Esophagus squamous epithelium (tissue), 5 donors: ENCODE measurements around the gene HIVEP1. TPM values are rescaled to one million over a fixed set of nuclear protein-coding genes. Genes with fewer than 3 reads are reported as not detected.

ENCODE experiments used
- DNase-seq: peaks from one replicate; lab custom pipeline; 2025; lab: John Stamatoyannopoulos, UW
- H3K27ac ChIP-seq, 4 donors: fragments of 200-600 bp; sonication (generic); one replicate each; pipeline ENCODE4 v1.5.1; 2016 to 2019; ENCODE audit warnings: mild to moderate bottlenecking in 1 of 4
- H3K27me3 ChIP-seq, 4 donors: fragments of 200-600 bp; sonication (generic); 1 replicate in 3 of 4; 2 replicates in 1 of 4; pipeline versions ENCODE4 v1.5.1 to v1.6.0; 2017 to 2021; ENCODE audit warnings: antibody characterized with exemption in 1 of 4
- H3K36me3 ChIP-seq, 3 donors: fragments of 200-600 bp; sonication (generic); one replicate each; pipeline ENCODE4 v1.5.1; 2016 to 2019
- H3K4me1 ChIP-seq, 3 donors: fragments of 200-600 bp; sonication (generic); one replicate each; pipeline ENCODE4 v1.5.1; 2017 to 2019
- H3K4me3 ChIP-seq, 4 donors: fragments of 200-600 bp; sonication (generic); 1 replicate in 3 of 4; 2 replicates in 1 of 4; pipeline ENCODE4 v1.5.1; 2016 to 2019; ENCODE audit warnings: mild to moderate bottlenecking in 2 of 4, moderate library complexity in 1 of 4
- H3K9me3 ChIP-seq, 3 donors: fragments of 200-600 bp; sonication (generic); one replicate each; pipeline ENCODE4 v1.5.1; 2016 to 2019
- POLR2A ChIP-seq, 4 donors: fragments of 450-650 bp; IDR thresholded peaks; one replicate each; pipeline ENCODE4 v1.6.1; 2017; ENCODE audit warnings: antibody characterized with exemption in 4 of 4, mild to moderate bottlenecking in 4 of 4, moderate library complexity in 3 of 4
- WGBS, 2 donors: methylation state at CpG; one replicate each; pipeline ENCODE4 v1.1.5; 2018; 5-methylcytosine and 5-hydroxymethylcytosine counted together
- intact Hi-C: fragments of 100-400 bp; cut with DNase I; formaldehyde crosslinking; loops from one replicate; pipeline ENCODE4 v1.15.0; 2022
- total RNA-seq, 4 donors: library from RNA; depleted of rRNA; stranded (reverse); fragments of >200 nt; gene quantifications; one replicate each; pipeline ENCODE4 v1.1.0, GENCODE V29; 2016
- TF ChIP-seq, protein P1 (sequence below), 6 experiments: fragments of 450-650 bp in 4 of 6; fragments of 200-600 bp in 2 of 6; sonication (generic) in 2 of 6; IDR thresholded peaks; one replicate each; pipeline ENCODE4 v1.5.1; 2016 to 2019; ENCODE audit warnings: antibody characterized with exemption in 6 of 6, mild to moderate bottlenecking in 4 of 6, moderate library complexity in 4 of 6
- donor health status: DM: yes; HTN: yes; CAD: no.

The HIVEP1 gene
- total RNA-seq, 4 donors from 2014 or later: 11.0 to 22.3 (median 20.7) TPM

DNA sequence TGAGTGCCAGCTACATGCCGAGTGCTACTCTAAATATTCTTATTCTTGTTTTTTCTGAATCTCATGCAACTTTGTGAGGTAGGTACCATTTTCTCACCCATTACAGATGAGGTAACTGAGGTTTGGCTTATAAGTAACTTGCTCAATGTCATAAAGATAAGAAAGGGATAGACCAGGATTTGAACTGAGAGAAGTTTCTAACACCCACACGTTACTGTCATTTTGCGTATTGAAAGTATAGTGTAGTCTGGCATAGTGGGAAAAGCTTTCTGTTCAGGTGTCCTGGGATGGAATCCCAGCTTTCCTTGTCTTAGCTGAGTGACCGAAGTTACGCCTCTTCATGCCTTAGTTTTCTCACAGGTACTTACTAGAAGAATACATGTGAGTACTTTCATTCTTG is 50.5 kb downstream of the HIVEP1 start:
- Histone ChIP-seq H3K4me3 (no peak overlapping the region), H3K27ac (no peak overlapping the region), H3K27me3 (no peaks in the 10 kb centered on the region), H3K9me3 (no peaks in the 10 kb centered on the region), H3K4me1 (peaks cover 0 to 32% (median 12%) of the 10 kb centered on the region in 3 donors), H3K36me3 (no peaks in the 10 kb centered on the region)
- no peak for DNase-seq
- 90 to 92% methylated on average over 5 of the region's 5 CpGs for WGBS, 2 donors
- TF ChIP-seq, protein P1, sequence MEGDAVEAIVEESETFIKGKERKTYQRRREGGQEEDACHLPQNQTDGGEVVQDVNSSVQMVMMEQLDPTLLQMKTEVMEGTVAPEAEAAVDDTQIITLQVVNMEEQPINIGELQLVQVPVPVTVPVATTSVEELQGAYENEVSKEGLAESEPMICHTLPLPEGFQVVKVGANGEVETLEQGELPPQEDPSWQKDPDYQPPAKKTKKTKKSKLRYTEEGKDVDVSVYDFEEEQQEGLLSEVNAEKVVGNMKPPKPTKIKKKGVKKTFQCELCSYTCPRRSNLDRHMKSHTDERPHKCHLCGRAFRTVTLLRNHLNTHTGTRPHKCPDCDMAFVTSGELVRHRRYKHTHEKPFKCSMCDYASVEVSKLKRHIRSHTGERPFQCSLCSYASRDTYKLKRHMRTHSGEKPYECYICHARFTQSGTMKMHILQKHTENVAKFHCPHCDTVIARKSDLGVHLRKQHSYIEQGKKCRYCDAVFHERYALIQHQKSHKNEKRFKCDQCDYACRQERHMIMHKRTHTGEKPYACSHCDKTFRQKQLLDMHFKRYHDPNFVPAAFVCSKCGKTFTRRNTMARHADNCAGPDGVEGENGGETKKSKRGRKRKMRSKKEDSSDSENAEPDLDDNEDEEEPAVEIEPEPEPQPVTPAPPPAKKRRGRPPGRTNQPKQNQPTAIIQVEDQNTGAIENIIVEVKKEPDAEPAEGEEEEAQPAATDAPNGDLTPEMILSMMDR (IDR thresholded peaks at IDR 0.05): no peak
- TF ChIP-seq POLR2A (IDR thresholded peaks at IDR 0.05): no peak
- intact Hi-C loops: no loop called here

DNA sequence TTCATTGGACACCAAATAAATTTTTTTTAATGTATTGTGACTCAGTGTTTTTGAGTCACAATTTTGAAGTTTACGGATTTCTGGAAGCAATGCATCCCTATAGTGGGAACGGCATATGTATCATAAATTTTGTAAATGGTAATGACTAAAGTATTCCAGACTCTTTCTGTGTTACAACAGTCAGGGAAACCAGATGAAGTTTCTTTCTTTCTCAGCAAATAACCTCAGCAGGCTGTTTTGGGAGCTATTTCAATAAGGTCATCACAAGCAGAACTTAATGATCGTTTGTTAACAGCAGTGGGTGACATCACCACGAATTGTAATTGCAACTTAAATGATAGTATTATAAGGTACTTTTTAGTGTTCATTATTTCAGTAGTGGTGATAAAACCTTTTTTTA is 52.0 kb downstream of the HIVEP1 start:
- Histone ChIP-seq H3K4me1 (peaks cover 0 to 28% (median 12%) of the 10 kb centered on the region in 3 donors), H3K27me3 (no peaks in the 10 kb centered on the region), H3K27ac (no peak overlapping the region), H3K36me3 (no peaks in the 10 kb centered on the region), H3K9me3 (no peaks in the 10 kb centered on the region), H3K4me3 (no peak overlapping the region)
- TF ChIP-seq, protein P1 (IDR thresholded peaks at IDR 0.05): no peak
- TF ChIP-seq POLR2A (IDR thresholded peaks at IDR 0.05): no peak
- 62 to 81% methylated on average over 4 of the region's 4 CpGs for WGBS, 2 donors
- no peak for DNase-seq
- intact Hi-C loops: no loop called here

DNA sequence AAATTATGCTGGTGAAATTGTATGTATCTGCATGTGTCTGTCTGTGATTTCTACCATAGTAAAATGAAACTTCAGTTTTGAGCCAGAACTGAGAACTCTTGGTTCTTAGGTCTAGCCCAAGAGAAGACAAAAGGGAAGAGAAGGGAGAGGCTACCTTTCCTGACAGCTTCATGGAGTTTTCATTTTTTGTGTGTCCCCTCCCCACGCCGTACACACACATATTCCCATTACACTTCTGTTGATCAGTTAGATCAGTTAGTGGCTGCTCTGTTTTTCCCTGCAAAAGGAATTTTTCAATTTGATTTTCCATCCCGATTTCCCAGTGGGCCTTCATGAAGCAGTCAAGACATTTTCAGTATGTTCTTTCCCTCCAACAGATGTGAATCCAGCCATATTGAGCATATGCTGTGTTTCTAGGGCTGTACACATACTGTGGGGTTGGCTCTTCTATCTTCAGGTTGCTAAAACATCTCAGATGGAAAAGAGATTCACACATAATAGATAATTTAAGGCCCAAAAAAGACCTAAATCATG is 52.5 kb downstream of the HIVEP1 start:
- intact Hi-C loops: no loop called here
- TF ChIP-seq, protein P1 (IDR thresholded peaks at IDR 0.05): no peak
- no peak for TF ChIP-seq POLR2A (IDR thresholded peaks at IDR 0.05)
- 87 to 95% methylated on average over 3 of the region's 3 CpGs for WGBS, 2 donors
- Histone ChIP-seq H3K27ac (no peak overlapping the region), H3K9me3 (no peaks in the 10 kb centered on the region), H3K36me3 (no peaks in the 10 kb centered on the region), H3K27me3 (no peaks in the 10 kb centered on the region), H3K4me1 (peaks cover 0 to 30% (median 12%) of the 10 kb centered on the region in 3 donors), H3K4me3 (no peak overlapping the region)
- DNase-seq: no peak

DNA sequence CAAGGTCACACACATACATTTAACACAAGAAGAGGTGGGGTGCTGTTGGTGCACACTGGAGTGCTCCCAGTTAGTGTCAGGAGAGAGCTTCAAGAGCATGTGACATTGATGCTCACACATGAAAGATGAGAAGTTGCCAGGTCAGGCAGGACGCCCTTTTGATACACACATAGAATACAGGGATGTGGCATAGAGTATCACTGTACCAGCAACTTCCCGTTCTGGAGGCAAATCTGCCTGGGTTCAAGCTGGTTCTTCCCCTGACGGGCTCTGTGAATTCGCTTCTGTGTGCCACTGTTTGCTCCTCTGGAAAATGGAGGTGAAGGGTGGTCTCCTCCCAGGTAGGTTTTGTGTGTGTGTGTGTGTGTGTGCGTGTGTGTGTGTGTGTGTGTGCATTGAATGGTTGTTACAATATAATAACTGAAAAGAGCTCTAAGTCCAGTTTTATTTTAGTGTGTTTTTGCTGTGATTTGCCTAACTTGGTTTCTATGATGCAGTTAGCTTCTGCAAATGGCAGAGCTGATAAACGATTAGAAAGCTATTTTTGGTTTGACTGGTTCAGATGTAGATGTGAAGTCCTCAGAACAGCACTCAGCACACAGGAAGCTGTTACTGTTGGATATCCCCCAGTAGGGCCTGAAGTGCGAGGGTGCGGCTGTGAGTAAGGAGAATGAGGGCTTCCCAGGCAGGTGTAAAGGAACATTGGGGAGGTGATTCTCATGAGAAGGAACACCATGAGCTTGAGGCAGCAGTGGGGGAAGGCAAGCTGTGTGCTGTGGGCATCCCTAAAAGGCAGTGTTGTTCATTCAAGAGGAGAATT is 53.4 kb downstream of the HIVEP1 start:
- no peak overlapping the region for H3K4me3 ChIP-seq
- 57 to 72% methylated on average over 5 to 7 of the region's 8 CpGs for WGBS, 2 donors
- no peaks in the 10 kb centered on the region for H3K9me3 ChIP-seq
- no peak overlapping the region for H3K27ac ChIP-seq
- no peak for TF ChIP-seq POLR2A (IDR thresholded peaks at IDR 0.05)
- TF ChIP-seq, protein P1 (IDR thresholded peaks at IDR 0.05): no peak
- H3K36me3 ChIP-seq: no peaks in the 10 kb centered on the region
- peaks cover 0 to 27% (median 10%) of the 10 kb centered on the region in 3 donors for H3K4me1 ChIP-seq
- no peaks in the 10 kb centered on the region for H3K27me3 ChIP-seq
- DNase-seq: no peak
- intact Hi-C loops: no loop called here

DNA sequence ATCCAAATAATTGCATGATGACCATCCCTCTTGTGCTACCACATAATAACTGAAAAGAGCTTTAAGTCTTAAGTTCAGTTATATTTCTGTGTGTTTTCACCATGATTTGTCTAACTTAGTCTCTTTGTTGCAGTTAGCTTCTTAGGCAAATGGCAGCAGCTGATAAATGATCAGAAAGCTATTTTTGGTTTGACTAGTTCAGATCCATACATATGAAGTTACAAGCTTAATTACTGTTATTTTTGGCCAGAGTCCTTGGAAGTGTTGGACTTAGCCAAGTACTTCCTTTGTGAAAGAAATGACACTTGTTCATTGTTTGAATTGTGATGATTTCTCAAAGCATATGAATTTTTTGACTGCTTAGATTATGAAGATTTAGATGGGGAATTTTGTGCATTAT is 54.2 kb downstream of the HIVEP1 start:
- intact Hi-C loops: no loop called here
- no peaks in the 10 kb centered on the region for H3K27me3 ChIP-seq
- no peaks in the 10 kb centered on the region for H3K9me3 ChIP-seq
- no peak for TF ChIP-seq POLR2A (IDR thresholded peaks at IDR 0.05)
- TF ChIP-seq, protein P1 (IDR thresholded peaks at IDR 0.05): no peak
- no peak overlapping the region for H3K27ac ChIP-seq
- H3K4me3 ChIP-seq: no peak overlapping the region
- peaks cover 0 to 25% (median 8%) of the 10 kb centered on the region in 3 donors for H3K4me1 ChIP-seq
- DNase-seq: no peak
- no peaks in the 10 kb centered on the region for H3K36me3 ChIP-seq
